ENCODE results near the gene RHBDL3. TPM values are rescaled to one million over a fixed set of nuclear protein-coding genes. Genes with fewer than 3 reads are reported as not detected.

RHBDL3 gene
- total and polyA plus RNA-seq, 2 donors (not counting 3 experiments of a cell fraction or from before 2014, with no cell fraction given), result 0.11 to 0.20 TPM

- Histone ChIP-seq H3K9me3 (replicated peaks; ENCODE audit: control insufficient read depth, insufficient read depth, low read length) (no peaks in the 10 kb centered on the region), H4K20me1 (replicated peaks; ENCODE audit: control insufficient read depth, extremely low read depth, insufficient read depth, low read length) (no peaks in the 10 kb centered on the region), H3K27ac (ENCODE audit: insufficient read depth, low read depth, low read length) (no peak overlapping the region), H2AFZ (ENCODE audit: low read depth, low read length) (no peak overlapping the region), H3K4me1 (ENCODE audit: control insufficient read depth, extremely low read depth, insufficient read depth, low read length) (no peaks in the 10 kb centered on the region), H3K4me2 (ENCODE audit: insufficient read depth, low read length) (no peak overlapping the region), H3K9ac (replicated peaks; ENCODE audit: extremely low read depth, insufficient read depth, low read length) (no peak overlapping the region), H3K36me3 (ENCODE audit: control insufficient read depth in 2 of 2, extremely low read depth in 1 of 2, insufficient read depth in 2 of 2, low read length in 2 of 2) (no peaks in the 10 kb centered on the region), H3K9me1 (replicated peaks; ENCODE audit: control insufficient read depth, extremely low read depth, insufficient read depth, low read length) (no peaks in the 10 kb centered on the region), H3K27me3 (ENCODE audit: control insufficient read depth in 2 of 2, insufficient read depth in 2 of 2, low read length in 2 of 2) (peaks cover 0 to 2% of the 10 kb centered on the region in 2 experiments), H3K79me2 (ENCODE audit: control insufficient read depth, insufficient read depth, low read length) (no peaks in the 10 kb centered on the region), H3K4me3 (replicated peaks in 1 of 3; ENCODE audit: insufficient read depth in 1 of 3, low read depth in 1 of 3, low read length in 3 of 3) (no peak overlapping the region)
- FAIRE-seq (no peak), DNase-seq (ENCODE audit: low read depth, low spot score) (no peak)
- no TSS peak for BruUV-seq (replicated peaks)
- POLR2A ChIA-PET, result no interaction called here
- intact Hi-C loops (cut with micrococcal nuclease), result no loop called here
- CTCF ChIA-PET, result no interaction called here
- TF ChIP-seq FOS (IDR thresholded peaks at IDR 0.05; ENCODE audit: borderline replicate concordance, insufficient read depth, low read length) (no peak), CTCF (IDR thresholded peaks at IDR 0.05; ENCODE audit: extremely low read depth in 1 of 2, insufficient read depth in 1 of 2, low read depth in 1 of 2, low read length in 2 of 2) (no peak), JUN (IDR thresholded peaks at IDR 0.05; ENCODE audit: borderline replicate concordance, insufficient read depth, insufficient read length, low read depth) (no peak), EZH2 (IDR thresholded peaks at IDR 0.05; ENCODE audit: borderline replicate concordance, low read depth, low read length, severe bottlenecking) (no peak), POLR2A (IDR thresholded peaks at IDR 0.05; ENCODE audit: low read depth, low read length) (no peak), MYC (IDR thresholded peaks at IDR 0.05; ENCODE audit: low read depth, low read length) (no peak)
- dilution Hi-C loops (cut with MboI; ENCODE audit: extremely low pct_ligation_motif_present, low sequenced_read_pairs), result no loop called here
Observed at GRCh38 chr17:32298298-32298697, 32.7 kb downstream of the RHBDL3 start.

Data from endothelial cell of umbilical vein (primary cell).